ENCODE measurements around the gene ICAM3.
"Not testable (repeated sequence)": the region's sequence is repeated elsewhere in the genome, so short reads cannot be mapped to it uniquely, and the experiment has no call there.

Gene ICAM3, protein sequence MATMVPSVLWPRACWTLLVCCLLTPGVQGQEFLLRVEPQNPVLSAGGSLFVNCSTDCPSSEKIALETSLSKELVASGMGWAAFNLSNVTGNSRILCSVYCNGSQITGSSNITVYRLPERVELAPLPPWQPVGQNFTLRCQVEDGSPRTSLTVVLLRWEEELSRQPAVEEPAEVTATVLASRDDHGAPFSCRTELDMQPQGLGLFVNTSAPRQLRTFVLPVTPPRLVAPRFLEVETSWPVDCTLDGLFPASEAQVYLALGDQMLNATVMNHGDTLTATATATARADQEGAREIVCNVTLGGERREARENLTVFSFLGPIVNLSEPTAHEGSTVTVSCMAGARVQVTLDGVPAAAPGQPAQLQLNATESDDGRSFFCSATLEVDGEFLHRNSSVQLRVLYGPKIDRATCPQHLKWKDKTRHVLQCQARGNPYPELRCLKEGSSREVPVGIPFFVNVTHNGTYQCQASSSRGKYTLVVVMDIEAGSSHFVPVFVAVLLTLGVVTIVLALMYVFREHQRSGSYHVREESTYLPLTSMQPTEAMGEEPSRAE

DNA sequence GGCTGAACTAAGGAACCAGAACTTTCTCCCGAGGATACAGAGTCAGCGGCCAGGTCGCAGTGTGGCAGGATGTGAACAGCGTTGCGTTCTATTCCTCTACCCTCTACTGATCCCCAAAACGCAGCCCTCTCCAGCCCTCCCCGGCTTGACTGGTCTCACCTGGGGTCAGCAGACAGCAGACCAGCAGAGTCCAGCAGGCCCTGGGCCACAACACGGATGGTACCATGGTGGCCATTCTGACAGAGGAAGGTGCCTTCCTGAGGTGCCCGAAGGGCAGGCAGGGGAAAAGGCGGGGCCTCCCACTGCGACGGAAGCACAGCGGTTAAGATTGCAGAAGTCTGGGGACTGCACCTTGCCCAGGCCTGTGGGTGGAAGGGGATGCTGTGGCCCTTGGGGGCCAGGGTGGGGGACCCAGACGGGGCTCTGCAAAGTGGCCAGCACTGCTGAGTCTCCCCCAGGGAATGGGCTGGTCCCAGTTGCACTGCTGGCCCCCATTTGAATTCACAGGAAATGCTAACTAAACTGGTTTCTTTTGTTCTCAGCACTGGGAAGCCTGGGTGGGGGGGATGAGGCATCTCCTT, at the start of gene ICAM3:
TSS of gene ICAM3 (minus strand) at position 245 of the 581 bp plus-strand sequence. CDS start at position 235, 10 bp downstream.
- no peak for DNase-seq (ENCODE audit: low read depth)
- no peak within 1 kb of the TSS for H3K4me3 ChIP-seq (ENCODE audit: low read depth, low read length)

DNA sequence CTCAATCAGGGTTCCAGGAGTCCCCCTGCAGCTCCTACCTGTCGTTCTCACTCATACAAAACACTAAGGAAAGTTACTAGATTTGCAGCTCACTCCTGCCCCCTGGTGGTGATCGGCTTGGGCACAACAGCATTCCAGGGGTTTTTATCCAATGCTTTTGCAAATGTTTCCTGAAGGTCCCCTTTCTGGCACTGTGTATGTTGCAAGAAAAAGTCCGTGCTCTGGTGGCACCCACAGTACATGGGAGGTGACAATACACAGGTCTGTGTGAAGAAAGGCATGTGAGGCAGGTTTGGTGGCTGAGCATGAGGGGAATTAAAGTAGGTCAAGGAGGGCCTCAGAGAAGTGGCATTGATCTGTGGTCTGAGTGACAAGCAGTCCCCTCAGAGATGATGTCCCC, 49.5 kb upstream of the ICAM3 start:
- no peak overlapping the region for H3K4me3 ChIP-seq (ENCODE audit: low read depth, low read length)
- DNase-seq (ENCODE audit: low read depth): no peak

DNA sequence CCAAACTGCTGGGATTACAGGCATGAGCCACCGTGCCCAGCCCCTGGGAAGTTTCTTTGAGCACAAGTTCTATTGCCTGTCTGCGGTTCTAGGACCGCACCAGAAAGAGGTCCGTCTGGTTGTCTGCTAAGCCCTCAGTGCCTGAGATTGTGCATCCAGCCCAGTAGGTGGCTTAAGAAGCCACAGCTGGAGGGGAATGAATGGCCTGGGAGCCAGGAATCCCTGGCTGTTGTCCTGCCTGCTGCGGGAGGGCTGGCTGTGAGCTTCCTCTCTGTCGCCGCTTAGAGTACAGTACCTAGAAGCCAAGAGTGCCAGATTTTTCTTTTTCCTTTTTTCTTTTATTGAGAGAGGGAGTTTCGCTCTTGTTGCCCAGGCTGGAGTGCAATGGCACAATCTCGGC, 45.2 kb upstream of the ICAM3 start:
- H3K4me3 ChIP-seq (ENCODE audit: low read depth, low read length): no peak overlapping the region
- no peak for DNase-seq (ENCODE audit: low read depth)

DNA sequence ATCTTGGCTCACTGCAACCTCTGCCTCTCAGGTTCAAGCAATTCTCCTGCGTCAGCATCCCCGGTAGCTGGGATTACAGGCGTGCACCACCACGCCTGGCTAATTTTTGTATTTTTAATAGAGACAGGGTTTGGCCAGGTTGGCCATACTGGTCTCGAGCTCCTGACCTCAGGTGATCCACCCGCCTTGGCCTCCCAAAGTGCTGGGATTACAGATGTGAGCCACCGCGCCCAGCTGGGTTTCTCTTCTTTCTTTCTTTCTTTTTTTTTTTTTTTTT, 43.7 kb upstream of the ICAM3 start:
- H3K4me3 ChIP-seq (ENCODE audit: low read depth, low read length); DNase-seq (ENCODE audit: low read depth): not testable (repeated sequence)

DNA sequence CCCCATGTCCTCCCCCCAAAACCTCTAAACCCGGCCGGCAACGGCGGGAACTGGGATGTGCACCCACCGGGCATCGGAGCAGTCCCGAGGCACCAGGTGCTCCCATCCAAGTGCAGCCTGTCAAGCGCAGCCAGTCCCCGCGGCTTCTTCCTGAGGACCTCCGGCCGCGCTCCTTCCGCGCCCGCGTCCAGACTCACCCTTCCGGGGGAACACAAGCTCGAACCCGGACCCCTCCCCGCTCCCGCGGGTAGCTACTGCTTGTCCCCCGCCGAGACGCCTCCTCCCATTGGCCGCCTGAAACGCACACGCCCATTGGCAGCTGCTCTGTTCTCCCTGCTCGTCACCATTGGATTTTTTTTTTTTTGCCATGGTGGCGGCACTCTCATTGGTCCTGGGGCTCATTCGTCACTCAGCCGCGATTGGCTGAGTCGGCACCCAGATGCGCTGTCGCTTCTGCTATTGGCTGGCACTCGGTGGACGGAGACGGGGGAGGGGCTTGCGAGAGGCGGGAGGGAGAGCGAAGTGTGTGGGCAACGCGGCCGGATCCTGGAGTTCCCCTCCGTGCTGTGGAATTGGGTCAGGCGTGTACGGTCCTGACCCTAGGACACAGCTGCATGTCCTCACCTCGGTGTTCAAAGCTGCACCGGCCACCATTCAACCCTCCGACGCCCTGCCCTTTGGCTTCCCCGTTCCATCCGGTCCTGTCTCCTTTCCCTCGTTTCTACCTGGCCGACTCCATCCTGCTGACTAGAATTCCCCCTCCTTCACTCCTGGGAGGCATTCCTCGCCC, 41.1 kb upstream of the ICAM3 start, which contains the start of gene TYK2:
TSS of gene TYK2 (minus strand) at position 260 of the 790 bp plus-strand sequence. CDS start 2,166 bp downstream, outside the sequence.
- H3K4me3 ChIP-seq (ENCODE audit: low read depth, low read length): peak within 1 kb of the TSS; percentile 98

DNA sequence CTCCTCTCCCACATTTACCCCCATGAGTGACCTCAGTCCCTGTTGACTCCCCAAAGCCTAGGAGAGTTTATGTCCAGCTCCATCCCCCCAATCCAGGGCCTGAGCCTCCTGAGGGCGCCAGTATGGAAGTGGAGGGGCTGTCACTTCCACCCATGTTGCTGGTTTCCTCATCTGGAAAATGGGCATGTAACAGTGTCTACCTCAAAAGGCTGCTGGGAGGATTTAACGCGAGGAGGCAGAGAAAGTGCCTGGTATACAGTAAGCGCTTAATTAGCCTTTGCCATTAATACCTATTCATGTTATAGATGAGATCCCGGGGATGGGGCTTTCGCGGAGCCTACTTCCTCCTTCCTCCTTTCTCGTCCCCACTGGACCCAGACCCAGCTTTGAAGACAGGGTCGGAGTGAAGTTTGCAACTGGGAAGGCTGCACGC, 40.5 kb upstream of the ICAM3 start:
- peak overlapping the region; percentile 98 for H3K4me3 ChIP-seq (ENCODE audit: low read depth, low read length)
- DNase-seq (ENCODE audit: low read depth): no peak

More for the DNA sequence above, 41.1 kb upstream of the ICAM3 start, which contains the start of gene TYK2:
- peak; percentile 95 for DNase-seq (ENCODE audit: low read depth)

DNA sequence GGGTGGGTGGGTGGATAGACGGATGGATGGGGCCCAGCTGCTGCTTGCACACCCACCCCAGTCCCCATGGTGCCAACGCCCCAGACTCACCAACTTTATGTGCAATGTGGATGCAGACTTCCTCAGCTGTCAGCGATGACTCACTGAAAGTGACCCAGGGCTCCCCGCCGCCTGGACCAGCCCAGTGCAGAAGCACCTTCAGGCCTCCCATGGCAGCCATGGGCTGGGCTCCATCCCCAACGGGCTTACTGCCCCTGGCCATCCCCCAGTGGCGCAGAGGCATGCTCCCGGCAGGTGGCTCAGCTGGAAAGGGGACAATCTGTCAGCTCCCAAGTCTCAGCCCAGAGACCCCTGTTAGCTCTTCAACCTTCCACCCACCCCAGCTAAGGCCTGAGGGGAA, 38.7 kb upstream of the ICAM3 start:
- no peak for DNase-seq (ENCODE audit: low read depth)
- no peak overlapping the region for H3K4me3 ChIP-seq (ENCODE audit: low read depth, low read length)

DNA sequence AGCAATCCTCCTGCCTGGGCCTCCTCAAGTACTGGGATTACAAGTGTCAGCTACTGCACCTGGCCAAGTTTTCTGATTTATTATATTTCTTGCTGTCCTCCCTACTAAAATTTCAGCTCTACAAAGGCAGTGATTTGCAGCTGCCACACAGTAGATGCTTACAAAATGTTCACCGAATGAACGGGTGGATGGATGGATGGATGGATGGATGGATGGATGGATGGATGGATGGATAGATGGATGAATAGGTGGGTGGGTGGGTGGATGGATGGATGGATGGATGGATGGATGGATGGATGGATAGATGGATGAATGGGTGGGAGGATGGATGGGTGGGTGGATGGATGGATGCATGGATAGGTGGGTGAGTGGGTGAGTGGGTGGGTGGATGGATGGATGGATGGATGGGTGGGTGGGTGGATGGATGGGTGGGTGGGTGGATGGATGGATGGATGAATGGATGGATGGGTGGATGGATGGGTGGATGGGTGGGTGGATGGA, 37.8 kb upstream of the ICAM3 start:
- not testable (repeated sequence) for H3K4me3 ChIP-seq (ENCODE audit: low read depth, low read length)

DNA sequence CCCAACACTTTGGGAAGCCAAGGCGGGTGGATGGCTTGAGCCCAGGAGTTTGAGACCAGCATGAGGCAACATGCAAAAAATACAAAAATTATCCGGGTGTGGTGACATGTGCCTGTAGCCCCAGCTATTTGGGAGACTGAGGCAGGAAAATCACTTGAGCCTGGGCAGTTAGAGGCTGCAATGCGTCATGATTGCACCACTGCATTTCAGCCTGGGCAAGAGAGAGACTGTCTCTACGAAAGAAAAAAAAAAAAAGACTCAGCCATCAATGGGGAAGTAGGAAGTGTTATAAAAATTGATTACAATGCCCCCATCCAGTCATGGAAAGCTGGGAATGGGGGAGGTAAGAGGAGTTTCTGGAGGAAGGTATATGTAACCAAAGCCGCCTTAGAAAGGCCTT, 35.5 kb upstream of the ICAM3 start:
- no peak for DNase-seq (ENCODE audit: low read depth)
- no peak overlapping the region for H3K4me3 ChIP-seq (ENCODE audit: low read depth, low read length)

More for the DNA sequence above, 37.8 kb upstream of the ICAM3 start:
- not testable (repeated sequence) for DNase-seq (ENCODE audit: low read depth)

DNA sequence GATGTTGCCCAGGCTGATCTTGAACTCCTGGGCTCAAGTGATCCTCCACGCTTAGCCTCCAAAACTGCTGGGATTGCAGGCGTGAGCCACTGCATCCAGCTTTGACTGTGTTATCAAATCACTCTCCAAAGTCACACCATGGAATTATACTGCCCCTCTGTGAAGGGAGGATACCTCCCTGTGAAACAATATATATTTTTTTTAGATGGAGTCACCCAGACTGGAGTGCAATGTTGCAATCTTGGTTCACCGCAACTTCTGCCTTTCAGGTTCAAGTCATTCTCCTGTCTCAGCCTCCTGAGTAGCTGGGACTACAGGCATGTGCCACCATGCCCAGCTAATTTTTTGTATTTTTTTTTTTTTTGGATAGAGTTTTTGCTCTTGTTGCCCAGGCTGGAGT, 33.3 kb upstream of the ICAM3 start:
- no peak for DNase-seq (ENCODE audit: low read depth)
- H3K4me3 ChIP-seq (ENCODE audit: low read depth, low read length): no peak overlapping the region

DNA sequence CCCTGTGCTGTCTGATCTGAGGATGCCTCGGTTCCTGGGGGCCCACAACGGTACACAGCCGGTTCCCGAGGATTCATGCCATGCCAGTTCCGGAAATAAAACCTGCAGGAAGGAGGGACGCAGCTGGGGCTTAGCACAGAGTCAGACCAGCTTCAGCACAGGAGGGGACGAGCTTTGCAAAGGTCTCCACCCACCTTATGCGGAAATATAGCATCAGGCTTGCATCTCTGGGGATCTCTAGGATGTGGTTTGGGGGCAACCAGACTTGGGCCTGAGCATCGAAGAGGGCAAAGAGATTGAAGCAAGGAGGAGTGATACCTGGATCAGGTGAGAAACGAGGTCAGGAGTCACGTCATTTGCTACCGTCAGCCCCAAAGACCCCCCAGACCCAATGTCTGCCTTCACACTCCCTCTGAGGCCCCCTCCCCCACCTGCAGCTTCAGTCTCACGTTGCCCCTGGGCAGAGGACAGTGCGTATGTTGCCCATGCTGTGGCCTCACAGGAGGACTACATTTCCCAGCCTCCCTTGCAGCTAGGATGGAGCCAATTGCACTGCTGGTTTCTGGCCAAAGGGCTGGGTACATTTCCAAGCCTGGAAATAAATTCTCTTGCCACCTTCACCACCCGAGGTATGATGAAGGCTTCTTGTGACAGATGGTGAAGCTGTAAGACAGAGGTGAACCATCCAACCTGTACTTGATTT, 28.8 kb upstream of the ICAM3 start:
- no peak overlapping the region for H3K4me3 ChIP-seq (ENCODE audit: low read depth, low read length)
- DNase-seq (ENCODE audit: low read depth): no peak

DNA sequence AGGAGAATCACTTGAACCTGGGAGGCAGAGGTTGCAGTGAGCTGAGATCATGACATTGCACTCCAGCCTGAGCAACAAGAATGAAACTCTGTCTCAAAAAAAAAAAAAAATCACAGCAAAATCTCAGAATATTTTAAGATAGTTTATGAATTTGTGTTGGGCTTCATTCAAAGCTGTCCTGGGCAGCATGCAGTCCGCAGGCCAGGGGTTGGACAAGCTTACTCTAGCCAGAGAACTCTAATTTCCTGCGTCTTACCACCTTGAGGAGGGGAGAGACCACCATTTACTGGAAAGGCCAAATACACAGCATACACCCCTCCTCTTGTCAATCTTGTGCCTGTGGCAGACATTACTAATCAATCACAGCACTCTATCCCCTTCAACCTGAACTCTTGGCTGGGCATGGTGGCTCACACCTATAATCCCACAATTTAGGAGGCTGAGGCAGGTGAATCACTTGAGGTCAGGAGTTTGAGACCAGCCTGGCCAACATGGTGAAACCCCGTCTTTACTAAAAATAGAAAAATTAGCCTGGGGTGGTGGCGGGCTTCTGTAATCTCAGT, 27.6 kb upstream of the ICAM3 start:
- not testable (repeated sequence) for DNase-seq (ENCODE audit: low read depth); H3K4me3 ChIP-seq (ENCODE audit: low read depth, low read length)

DNA sequence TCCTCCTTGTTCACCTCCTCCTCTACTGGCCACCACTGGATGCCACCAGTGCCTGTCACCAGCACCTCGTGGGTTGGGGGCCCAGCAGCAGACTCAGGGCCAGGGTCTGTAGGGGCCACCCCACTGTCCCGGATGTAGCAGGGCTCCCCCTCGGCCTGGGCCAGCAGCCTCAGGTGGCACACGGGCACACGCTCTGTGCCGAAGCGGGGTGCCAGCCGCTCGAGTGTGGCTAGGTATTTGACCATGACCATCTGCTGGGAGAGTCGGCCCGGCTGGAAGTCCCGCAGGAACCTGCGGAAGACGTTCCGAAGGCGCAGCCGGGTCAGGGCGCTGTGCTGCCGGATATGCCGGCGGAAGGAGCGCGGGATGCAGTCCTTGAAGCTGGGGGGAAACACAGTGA, 26.1 kb upstream of the ICAM3 start:
- DNase-seq (ENCODE audit: low read depth): no peak
- no peak overlapping the region for H3K4me3 ChIP-seq (ENCODE audit: low read depth, low read length)

DNA sequence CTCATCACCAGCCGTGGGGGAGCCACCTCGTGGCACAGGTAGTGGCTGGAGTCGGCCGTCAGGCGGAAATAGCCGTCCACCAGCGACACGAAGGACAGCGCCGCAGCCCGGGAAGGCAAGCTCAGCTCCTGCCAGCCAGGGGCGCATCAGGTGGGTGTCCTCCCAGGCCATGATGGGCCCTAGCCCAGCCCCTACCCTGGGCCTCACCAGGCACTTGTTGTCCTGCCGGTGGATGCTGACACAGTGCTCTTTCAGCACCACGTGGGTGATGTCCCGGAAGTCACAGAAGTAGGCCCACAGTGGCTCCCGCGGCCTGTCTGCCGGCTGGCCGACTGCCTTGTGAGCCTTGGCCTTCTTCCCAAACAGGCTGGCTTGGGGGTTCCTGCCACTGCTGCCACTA, 25.2 kb upstream of the ICAM3 start:
- no peak for DNase-seq (ENCODE audit: low read depth)
- no peak overlapping the region for H3K4me3 ChIP-seq (ENCODE audit: low read depth, low read length)

DNA sequence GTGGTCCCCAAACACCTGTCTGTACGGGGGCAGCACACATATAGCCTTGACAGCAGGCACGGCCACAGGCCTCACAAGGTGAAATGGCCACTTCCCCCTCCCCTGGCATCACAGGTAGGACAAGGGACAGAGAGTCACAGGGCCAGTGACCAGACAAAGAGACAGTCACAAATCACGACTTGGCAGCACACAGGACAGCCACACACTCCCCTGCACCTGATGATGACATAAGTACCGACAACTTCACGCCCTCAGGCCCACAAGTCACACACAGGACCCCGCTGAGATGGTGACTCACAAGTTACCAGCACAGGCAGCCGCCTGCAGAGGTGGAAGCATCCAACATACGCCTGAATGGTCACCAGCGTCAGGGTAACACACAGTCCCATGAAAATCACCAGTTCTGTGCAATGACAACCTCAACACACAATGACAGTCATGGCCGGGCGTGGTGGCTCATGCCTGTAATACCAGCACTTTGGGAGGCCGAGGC, 24.4 kb upstream of the ICAM3 start:
- no peak for DNase-seq (ENCODE audit: low read depth)
- H3K4me3 ChIP-seq (ENCODE audit: low read depth, low read length): no peak overlapping the region

DNA sequence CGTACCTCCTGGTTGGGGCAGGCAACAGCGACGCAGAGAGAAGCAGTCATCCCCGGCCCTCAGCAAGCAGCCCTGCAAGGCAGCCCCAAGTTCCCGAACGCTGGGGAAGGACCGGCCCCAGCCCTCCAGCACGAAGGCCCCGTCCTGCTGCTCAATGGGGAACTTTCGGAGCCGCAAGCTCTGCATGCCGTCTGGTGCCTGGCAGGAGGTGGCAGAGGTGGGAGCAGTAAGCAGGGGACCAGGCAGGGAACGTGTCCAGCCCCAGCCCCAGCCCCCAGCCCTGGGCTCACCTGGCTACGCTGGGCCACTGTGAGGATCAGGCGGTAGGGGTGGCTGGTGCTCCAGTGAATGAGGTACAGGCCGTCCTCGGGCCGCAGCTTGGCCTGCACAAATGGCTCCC, 22.8 kb upstream of the ICAM3 start:
- H3K4me3 ChIP-seq (ENCODE audit: low read depth, low read length): no peak overlapping the region
- no peak for DNase-seq (ENCODE audit: low read depth)

DNA sequence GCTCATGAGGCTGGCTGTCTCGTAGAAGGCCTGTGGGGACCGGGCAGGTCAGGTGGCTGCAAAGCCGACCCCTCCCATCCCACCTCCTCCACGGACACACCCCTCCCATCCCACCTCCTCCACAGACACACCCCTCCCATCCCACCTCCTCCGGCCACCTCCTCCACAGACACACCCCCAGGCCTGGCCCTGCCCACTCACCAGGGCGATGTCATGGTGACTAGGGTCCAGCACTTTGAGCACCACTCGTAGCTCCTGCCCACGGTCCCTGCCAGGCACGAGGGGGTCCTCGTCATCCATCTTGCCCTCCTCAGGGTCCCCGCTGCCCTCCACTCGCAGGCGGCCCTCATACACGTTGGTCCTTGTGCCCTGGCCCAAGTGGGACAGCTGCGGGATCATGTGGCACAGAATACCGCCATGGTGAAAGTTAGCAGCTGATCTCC, 22.2 kb upstream of the ICAM3 start:
- no peak overlapping the region for H3K4me3 ChIP-seq (ENCODE audit: low read depth, low read length)
- no peak for DNase-seq (ENCODE audit: low read depth)

DNA sequence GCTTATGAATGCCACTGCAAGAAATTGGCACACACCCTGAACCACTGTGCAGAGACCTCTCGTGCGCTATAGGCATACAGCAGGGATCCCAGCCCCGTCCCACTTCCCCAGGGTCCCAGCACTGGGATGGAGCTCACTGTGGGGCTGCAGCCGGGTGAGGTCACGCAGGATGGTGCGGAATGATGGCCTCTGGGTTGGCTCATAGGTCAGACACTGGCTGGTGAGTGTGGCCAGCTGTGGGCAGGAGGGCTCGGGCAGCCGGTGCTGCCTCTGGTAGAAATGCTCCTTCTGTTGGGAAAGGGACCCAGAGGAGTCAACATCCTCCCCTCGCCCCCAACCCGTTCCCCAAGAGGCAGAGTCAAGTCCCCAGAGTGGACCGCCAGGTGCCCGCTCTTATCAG, 17.0 kb upstream of the ICAM3 start:
- H3K4me3 ChIP-seq (ENCODE audit: low read depth, low read length): no peak overlapping the region
- DNase-seq (ENCODE audit: low read depth): no peak

All from skeletal muscle cell (primary cell).